ENCODE results near the gene SMPDL3A.

SMPDL3A gene

GRCh38 chr6:122778302-122778701 lies 10.8 kb upstream of the SMPDL3A start:
- no peak for DNase-seq

DNA sequence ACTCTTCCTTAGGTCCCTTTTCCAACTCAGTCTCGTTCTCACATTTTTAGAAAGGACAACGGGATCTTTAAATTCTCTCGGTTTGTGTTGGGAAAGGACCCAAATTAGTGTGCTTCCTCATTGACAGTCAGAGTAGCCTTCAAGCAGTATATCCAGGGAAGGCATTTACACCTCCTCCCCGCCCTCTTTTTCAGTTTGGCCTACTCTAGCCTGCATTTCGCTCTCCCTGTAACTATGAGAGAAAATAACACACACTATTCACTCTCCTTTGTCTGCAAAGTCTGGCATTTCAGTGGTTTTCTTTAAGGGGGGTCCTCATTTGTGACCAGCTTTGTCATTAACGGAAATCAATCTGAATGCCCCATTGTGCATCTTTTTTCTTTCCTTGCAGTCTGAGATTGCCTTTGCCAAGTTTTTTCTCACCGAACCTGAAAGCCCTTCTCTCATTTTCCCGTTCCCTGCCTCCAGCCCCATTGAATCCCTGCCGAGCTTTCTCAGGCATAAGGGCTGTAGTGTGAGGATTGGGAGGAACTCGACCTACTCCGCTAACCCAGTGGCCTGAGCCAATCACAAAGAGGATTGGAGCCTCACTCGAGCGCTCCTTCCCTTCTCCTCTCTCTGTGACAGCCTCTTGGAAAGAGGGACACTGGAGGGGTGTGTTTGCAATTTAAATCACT lies 9.9 kb upstream of the SMPDL3A start:
- DNase-seq = peak; percentile 43

- DNase-seq = peak; percentile 16
These were observed 9.4 kb upstream of the SMPDL3A start, which contains the start of gene FABP7 for GRCh38 chr6:122779667-122780066. TSS of gene FABP7 (plus strand) at chr6:122779716. CDS start at chr6:122779795, 79 bp downstream.

- no peak for DNase-seq
These were observed 8.9 kb upstream of the SMPDL3A start for GRCh38 chr6:122780114-122780513.

- no peak for DNase-seq
These were observed 7.3 kb upstream of the SMPDL3A start for GRCh38 chr6:122781716-122782115.

- DNase-seq = no peak
These were observed 5.7 kb upstream of the SMPDL3A start for GRCh38 chr6:122783401-122783800.

GRCh38 chr6:122785891-122786290 lies 3.2 kb upstream of the SMPDL3A start:
- no peak for DNase-seq

GRCh38 chr6:122787721-122788120 lies 1.3 kb upstream of the SMPDL3A start:
- no peak for DNase-seq

GRCh38 chr6:122788208-122788607 lies 850 bp upstream of the SMPDL3A start:
- peak; percentile 47 for DNase-seq

- peak; percentile 75 for DNase-seq
These were observed 336 bp upstream of the SMPDL3A start for GRCh38 chr6:122788663-122789181.

DNA sequence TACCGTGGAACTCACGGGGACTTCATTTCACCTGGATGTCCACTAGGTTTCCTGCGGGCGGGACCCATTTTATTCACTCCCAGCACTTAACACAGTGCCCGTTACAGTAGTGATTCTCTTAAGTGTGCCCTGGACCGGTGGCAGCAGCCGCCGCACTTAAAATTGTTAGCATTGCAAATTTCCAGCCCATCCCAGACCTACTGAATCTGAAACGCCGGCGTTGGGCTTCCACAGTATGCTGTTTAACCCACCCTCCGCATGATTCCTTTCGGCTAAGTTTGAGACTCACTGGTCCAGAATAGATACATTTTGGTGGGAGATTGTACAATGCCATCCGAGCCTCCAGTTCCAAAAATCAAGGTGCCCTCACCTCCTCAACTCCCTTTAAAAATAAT lies 967 bp downstream of the SMPDL3A start:
- peak; percentile 87 for DNase-seq

GRCh38 chr6:122790423-122791309 lies 1.6 kb downstream of the SMPDL3A start:
- peak; percentile 47 for DNase-seq

DNA sequence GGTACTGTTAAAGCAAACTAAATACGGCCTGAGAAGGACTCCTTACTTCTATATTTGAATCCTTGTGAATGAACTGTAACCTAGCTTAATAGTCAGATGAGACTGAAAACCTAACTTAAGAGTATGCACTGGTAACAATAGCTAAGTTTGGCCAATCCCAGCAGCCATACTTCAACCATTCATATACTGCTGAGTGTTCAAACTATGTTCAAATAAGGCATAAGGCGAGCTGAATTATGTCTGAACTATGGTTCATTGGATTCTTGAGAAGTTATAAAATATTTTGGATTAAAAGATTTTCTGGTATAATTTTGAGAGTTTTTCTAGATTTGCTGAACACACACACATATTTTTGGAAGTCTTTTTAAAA lies 2.2 kb downstream of the SMPDL3A start:
- DNase-seq = no peak

- DNase-seq = no peak
These were observed 3.7 kb downstream of the SMPDL3A start for GRCh38 chr6:122792766-122793165.

DNA sequence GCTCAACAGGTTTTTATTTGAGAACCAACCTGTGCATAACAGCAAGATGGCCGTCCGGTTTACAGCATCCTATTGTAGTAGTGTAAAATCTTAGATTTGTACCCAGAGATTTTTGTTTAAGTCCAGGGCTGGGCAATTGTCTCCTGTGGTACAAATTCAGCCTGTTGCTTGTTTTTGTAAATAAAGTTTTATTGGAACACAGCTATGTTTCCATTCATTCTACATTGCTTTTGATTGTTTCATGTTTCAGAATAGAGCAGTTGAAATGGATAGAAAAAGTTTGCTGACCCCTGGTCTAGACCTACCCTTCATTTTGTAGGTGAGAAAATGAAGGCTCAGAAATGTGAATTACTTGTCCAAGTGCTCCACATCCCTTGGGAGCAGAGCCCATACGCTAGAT lies 8.5 kb downstream of the SMPDL3A start:
- DNase-seq = no peak

GRCh38 chr6:122798099-122798641 lies 9.1 kb downstream of the SMPDL3A start:
- DNase-seq = peak; percentile 13

DNA sequence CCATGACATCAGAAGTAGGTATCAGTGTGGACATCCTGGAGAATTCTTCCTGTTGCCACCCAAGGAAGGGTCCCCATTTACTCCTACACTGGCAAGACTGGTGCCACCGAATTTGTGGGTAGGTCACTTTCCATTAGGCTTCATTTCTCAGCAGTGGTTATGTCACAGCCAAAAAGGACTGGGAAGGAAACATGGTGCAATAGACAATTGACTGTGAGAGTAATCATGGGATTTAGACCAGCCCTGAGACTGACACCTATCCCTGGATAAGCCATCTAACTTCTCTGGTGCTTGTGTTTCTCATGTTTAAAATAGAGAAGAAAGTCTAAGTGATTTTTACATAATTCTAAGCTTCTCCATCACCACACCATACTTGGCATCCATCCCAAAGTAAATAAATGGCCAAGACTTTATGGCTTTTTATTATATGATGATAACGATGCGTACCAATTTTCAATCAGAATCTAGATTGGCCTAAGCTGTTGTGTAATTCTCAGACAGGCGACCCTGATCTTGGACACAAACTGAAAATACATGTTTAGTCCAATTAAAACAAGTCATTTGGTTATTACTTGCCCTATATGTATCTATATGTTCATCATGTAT lies 10.2 kb downstream of the SMPDL3A start:
- DNase-seq = no peak

DNA sequence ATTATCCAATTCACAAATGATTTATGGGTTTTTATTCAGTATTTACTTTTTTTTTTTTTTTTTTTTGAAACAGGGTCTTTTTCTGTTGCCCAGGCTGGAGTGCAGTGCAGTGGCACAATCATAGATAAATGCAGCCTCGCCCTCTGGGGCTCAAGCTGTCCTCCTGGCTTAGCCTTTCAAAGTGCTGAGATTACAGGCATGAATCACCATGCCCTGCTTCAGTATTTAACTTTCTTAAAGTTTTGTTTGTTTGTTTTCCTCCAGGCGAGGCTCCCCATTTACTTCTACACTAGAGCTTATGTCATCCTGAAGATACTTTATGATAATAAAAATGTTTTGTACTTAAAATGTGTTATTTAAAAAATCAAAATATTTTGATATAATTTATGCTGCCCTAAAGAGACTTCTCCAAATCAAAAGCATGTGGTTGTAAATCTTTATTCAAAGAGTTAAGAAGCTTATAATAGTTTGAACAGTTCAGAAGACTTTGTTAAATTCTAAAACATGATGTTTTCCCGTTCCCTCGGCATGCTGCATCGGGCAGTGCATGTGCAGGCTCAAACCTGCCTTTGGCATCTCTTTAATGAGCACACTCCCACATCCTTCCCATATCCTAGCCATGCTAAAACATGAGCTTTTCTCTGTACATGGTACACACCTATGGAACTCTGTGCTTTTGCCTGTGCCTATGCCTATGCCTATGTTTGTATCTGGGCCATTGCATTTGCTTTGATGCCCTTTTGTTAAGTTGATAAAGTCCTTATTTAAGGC lies 11.0 kb downstream of the SMPDL3A start:
- DNase-seq = no peak

- DNase-seq = no peak
These were observed 11.8 kb downstream of the SMPDL3A start for GRCh38 chr6:122800906-122801305.

DNA sequence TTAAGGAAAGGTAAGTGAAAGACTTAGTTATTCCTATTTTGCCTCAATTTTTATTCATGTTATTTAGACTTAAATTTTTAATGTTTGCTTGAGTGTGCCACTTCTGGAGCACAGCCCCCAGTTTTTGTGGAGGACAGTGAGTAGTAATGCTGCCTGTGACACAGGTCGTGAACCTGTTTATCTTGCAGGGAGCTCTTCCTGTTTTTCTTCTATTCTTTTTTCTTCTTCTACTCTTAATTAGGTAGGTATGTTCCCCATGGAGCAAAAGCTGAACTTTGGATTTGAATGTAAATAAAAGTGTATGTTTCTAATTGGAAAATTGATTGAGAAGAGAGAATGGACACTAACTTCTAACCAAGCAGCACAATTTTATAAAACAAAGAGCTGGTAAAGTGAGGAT lies 12.3 kb downstream of the SMPDL3A start:
- no peak for DNase-seq

DNA sequence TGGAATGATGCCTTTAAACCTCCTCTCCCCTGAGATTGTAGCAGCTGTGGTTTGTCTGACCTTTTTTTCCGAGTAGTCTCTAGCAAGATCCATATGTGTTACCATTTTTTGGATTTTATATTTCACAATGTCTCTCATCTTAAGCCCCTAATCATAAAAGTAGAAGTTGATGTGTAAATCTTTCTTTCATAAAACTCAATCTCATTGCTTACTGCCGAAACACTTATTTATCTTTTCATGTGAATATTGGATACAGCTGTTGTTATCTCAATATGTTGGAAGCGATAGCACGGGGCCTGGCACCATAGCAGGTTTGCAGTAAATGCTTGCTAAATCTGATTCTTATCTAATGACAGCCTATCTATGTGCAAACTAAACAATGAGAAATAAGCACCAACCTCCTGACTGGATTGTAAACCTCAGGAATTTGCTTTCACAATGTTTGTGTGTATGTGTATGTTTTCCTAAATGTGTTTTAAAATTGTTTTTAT lies 14.2 kb downstream of the SMPDL3A start:
- no peak for DNase-seq

GRCh38 chr6:122804962-122805485 lies 16.0 kb downstream of the SMPDL3A start:
- no peak for DNase-seq
